Muscle of leg (tissue), 16 donors: ENCODE data around the gene RND1. TPM values are rescaled to one million over a fixed set of nuclear protein-coding genes. Genes with fewer than 3 reads are reported as not detected.
"Not testable (repeated sequence)": the region's sequence is repeated elsewhere in the genome, so short reads cannot be mapped to it uniquely, and the experiment has no call there.

Experiments used
- DNase-seq: peaks from one replicate; pipeline ENCODE4 v3.0.0; 2013
- H3K27ac ChIP-seq: one replicate; pipeline ENCODE4 v1.5.1; 2013; ENCODE audit warnings: mild to moderate bottlenecking, low read length, control low read depth
- H3K27me3 ChIP-seq: one replicate; pipeline ENCODE4 v1.6.1; 2013; ENCODE audit warnings: low read length; ENCODE audit not compliant: control insufficient read depth, insufficient read depth
- H3K36me3 ChIP-seq: one replicate; pipeline ENCODE4 v1.6.1; 2013; ENCODE audit warnings: low read length; ENCODE audit not compliant: control insufficient read depth, insufficient read depth
- H3K4me1 ChIP-seq: one replicate; pipeline ENCODE4 v1.6.1; 2013; ENCODE audit warnings: low read length; ENCODE audit not compliant: control insufficient read depth, insufficient read depth
- H3K4me3 ChIP-seq: one replicate; pipeline ENCODE4 v1.5.1; 2013; ENCODE audit warnings: low read length, control low read depth
- H3K9me3 ChIP-seq: replicated peaks from 2 replicates; pipeline ENCODE4 v1.6.1; 2013; ENCODE audit warnings: low read depth, low read length; ENCODE audit not compliant: control insufficient read depth
- WGBS: methylation state at CpG from one replicate; pipeline ENCODE4 v1.1.5; 2013; ENCODE audit warnings: missing lambda C conversion rate; ENCODE audit not compliant: insufficient coverage; 5-methylcytosine and 5-hydroxymethylcytosine counted together
- long read RNA-seq, 11 donors: transcript quantifications; one replicate each; lab custom pipeline, GENCODE V29; 2026
- polyA plus RNA-seq, 8 donors: library from polyadenylated mRNA; unstranded; fragments of 120-200 nt; gene quantifications; one replicate each; pipeline versions ENCODE4 v1.2.1 to v1.2.3, GENCODE V29; 2013; ENCODE audit warnings: inconsistent platforms in 1 of 8, low replicate concordance in 1 of 8; ENCODE audit not compliant: insufficient read length in 8 of 8, insufficient read depth in 1 of 8
- total RNA-seq: library from RNA; stranded (reverse); fragments of 120-200 nt; gene quantifications from one replicate; pipeline ENCODE4 v1.2.4, GENCODE V29; 2013

RND1 gene
- total RNA-seq (0.22 TPM), polyA plus RNA-seq (under 1 TPM; 0.23 to 0.74 (median 0.54) TPM)
- long read RNA-seq, donor 1, result 0 reads
- long read RNA-seq, donor 2, result 0 reads
- long read RNA-seq, donor 3, result 0 reads
- long read RNA-seq, donor 4, partial matches to known transcripts, result 0 of 2 reads
- long read RNA-seq, donor 4, other reads (novel, unspliced or antisense), result 0 of 2 reads
- long read RNA-seq, donor 5, result 0 reads
- long read RNA-seq, donor 6, result 0 reads
- long read RNA-seq, donor 7, result 0 reads
- long read RNA-seq, donor 8, partial matches to known transcripts, result 0 of 1 reads
- long read RNA-seq, donor 8, other reads (novel, unspliced or antisense), result 0 of 1 reads
- long read RNA-seq, donor 9, partial matches to known transcripts, result 0 of 2 reads
- long read RNA-seq, donor 9, other reads (novel, unspliced or antisense), result 0 of 2 reads
- long read RNA-seq, donor 10, result 0 reads
- long read RNA-seq, donor 11, partial matches to known transcripts, result 0 of 1 reads
- long read RNA-seq, donor 11, other reads (novel, unspliced or antisense), result 0 of 1 reads

DNA sequence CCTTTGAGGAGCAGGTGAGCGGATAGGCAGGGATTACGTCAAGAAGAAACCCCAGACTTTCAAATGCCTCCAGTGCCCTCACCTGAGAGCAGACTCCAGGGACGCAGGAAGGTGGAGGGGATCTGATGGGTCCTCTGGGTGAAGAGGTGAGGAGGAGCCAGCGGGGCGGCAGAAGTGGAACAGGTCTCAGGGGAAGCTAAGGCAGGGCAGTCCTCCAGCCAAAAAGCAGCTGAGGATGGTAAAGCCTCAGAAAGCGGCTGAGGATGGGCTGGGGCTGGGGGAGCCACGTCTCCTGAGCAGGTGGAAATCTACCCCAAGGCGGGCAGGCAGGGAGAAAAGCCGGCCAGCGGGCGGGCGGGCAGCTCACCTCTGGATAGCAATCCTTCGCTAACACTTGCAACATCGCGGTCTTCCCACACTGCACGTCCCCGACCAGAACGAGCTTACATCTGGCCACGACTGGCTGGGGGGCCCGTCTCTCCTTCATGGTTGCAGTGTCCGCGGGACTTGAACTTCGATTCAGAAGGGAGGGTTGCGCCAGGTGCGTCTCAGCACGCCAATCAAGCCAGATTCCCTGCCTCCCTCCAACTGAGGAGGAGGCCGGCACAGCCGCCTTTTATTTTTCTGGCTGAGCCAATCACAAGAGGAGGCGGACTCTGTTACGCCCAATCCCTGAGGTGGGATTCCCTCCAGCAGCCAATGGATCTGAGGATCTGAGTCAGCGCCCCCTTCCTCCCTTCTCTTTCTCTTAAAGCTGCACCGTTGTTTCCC lies at the start of gene RND1:
TSS of gene RND1 (minus strand) at position 590 of the 771 bp plus-strand sequence. CDS start at position 487, 103 bp downstream.
- Histone ChIP-seq H3K27ac (no peak within 1 kb of the TSS), H3K27me3 (peaks cover 30% of the 10 kb centered on the region), H3K4me3 (peak within 1 kb of the TSS; percentile 59), H3K4me1 (peaks cover 8% of the 10 kb centered on the region), H3K36me3 (no peaks in the 10 kb centered on the region), H3K9me3 (no peaks in the 10 kb centered on the region)
- peak; percentile 98 for DNase-seq
- under 1% methylated on average over 26 of the region's 32 CpGs for WGBS

DNA sequence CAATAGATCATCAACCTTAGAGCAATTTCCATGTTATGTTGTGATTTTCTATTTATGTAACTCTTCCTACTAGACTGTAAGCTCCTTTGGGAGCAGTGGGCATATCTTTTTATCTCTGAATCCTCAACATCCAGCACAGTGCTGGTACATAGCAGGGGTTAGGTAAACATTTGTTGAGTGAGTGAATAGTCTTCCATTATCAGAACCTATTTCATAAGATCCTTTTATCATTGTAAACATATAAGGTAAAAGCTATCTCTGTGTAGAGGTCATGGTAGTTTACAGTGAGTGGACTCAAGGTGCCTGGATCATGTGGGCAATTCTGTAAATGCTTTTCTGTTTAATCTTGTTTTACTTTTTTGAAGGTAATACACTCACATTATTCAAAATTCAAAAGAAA lies 44.5 kb upstream of the RND1 start:
- Histone ChIP-seq H3K27me3 (no peaks in the 10 kb centered on the region), H3K27ac (no peak overlapping the region), H3K4me3 (no peak overlapping the region), H3K9me3 (no peaks in the 10 kb centered on the region), H3K4me1 (no peaks in the 10 kb centered on the region), H3K36me3 (no peaks in the 10 kb centered on the region)
- no peak for DNase-seq

DNA sequence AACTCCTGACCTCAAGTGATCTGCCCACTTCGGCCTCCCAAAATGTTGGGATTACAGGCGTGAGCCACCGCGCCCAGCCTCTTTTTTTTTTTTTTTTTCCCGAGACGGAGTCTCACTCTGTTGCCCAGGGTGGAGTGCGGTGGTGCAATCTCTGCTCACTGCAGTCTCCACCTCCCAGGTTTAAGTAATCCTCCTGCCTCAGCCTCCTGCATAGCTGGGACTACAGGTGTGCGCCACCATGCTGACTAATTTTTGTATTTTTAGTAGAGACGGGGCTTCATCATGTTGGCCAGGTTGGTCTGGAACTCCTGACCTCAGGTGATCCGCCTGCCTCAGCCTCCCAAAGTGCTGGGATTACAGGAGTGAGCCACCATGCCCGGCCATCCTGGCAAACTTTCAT lies 44.0 kb upstream of the RND1 start:
- H3K4me1 ChIP-seq, H3K9me3 ChIP-seq, H3K4me3 ChIP-seq, DNase-seq, H3K27ac ChIP-seq, H3K27me3 ChIP-seq, H3K36me3 ChIP-seq: not testable (repeated sequence)
- WGBS, result 95% methylated on average over 7 of the region's 11 CpGs

DNA sequence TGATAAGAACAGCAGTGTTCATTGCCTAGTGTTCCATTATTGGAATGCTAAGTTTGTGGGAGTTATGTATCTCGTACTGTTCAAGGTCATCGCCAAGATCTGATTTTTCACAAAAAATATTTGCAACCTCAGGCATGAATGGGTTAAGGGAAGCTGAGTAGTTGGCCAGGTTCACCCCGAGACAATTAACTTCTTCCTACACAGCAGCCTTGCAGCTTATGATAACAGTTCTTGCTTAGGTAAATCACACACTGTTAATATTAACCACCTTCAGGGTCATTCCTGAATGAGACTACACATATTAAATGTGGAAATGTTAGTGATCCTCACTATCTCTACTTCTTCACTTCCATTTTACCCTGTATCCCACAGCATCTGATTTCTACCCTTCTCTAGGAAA lies 41.6 kb upstream of the RND1 start:
- WGBS, result no CpG with 5 or more reads among the region's 3 CpGs
- no peak for DNase-seq
- H3K27me3 ChIP-seq, result no peaks in the 10 kb centered on the region
- H3K27ac ChIP-seq, result no peak overlapping the region
- no peaks in the 10 kb centered on the region for H3K9me3 ChIP-seq
- H3K4me1 ChIP-seq, result peaks cover 8% of the 10 kb centered on the region
- no peak overlapping the region for H3K4me3 ChIP-seq
- no peaks in the 10 kb centered on the region for H3K36me3 ChIP-seq

DNA sequence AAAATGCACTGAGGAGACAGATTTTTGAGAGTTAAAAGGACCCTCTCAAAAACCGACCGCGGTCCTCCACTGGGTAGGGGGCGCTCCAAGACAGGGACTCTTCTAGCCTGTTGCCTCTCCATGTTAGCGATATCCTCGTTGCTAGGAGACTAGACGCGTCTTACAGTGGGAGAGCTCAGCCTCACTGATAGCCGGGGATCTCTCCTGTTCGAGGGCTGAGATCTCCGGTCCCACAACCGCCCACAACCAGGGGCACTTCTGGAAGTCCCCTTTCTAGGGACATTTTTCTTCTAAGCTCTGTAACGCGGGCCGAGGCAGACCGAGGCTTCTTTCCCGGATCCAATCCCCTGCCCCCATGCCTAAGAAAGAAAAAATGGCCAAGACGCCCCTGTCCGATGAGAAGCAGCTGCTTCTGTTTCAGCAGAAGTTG lies 38.3 kb upstream of the RND1 start:
- DNase-seq, result peak; percentile 94
- Histone ChIP-seq H3K36me3 (no peaks in the 10 kb centered on the region), H3K4me1 (peaks cover 8% of the 10 kb centered on the region), H3K4me3 (peak overlapping the region; percentile 53), H3K27ac (no peak overlapping the region), H3K27me3 (no peaks in the 10 kb centered on the region), H3K9me3 (no peaks in the 10 kb centered on the region)
- under 1% methylated on average over 14 of the region's 19 CpGs for WGBS

DNA sequence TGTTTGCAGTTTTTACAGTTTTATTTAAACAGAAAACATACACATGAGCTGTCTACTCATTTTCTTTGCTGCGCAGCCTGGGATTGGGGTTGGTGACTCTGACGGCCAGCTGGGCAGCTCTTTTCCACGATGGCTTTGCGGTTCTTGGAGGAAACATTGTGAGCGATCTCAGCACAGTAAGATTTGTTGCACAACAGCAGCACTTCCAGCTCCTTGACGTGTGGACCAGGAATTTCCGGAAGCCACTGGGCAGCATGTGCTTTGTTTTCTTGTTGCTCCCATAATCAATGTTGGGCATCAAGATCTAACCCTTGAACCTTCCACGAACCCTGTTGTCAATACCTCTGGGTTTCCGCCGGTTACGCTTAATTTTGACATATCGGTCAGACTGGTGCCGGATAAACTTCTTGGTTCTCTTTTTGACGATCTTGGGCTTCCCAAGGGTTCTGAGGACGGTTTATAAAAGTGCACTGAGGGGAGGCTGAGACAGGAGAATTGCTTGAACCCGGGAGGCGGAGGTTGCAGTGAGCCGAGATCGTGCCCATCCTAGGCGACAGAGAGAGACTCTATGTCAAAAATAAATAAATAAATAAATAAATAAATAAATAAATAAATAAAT lies 37.8 kb upstream of the RND1 start:
- Histone ChIP-seq H3K4me3 (no peak overlapping the region), H3K27ac (no peak overlapping the region), H3K4me1 (peaks cover 8% of the 10 kb centered on the region), H3K27me3 (no peaks in the 10 kb centered on the region), H3K36me3 (no peaks in the 10 kb centered on the region), H3K9me3 (no peaks in the 10 kb centered on the region)
- peak; percentile 25 for DNase-seq
- WGBS, result 78% methylated on average over 14 of the region's 20 CpGs

DNA sequence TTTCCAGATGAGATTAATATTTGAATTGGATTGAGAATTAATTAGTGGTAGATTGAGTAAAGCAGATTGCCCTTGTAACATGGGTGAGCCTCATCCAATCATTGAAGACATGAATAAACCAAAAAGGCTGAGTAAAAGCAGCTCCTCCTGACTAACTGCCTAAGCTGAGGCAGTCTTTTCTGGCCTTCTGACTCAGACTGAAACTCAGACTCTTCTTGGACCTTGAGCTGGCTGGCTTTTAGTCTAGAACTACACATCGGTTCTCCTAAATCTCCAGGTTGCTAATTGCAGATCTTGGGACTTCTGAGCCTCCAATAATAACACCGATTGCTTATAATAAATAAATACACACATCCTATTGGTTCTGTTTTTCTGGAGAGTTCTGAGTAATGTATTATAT lies 35.6 kb upstream of the RND1 start:
- Histone ChIP-seq H3K36me3 (no peaks in the 10 kb centered on the region), H3K4me3 (no peak overlapping the region), H3K4me1 (peaks cover 8% of the 10 kb centered on the region), H3K27ac (no peak overlapping the region), H3K9me3 (no peaks in the 10 kb centered on the region), H3K27me3 (no peaks in the 10 kb centered on the region)
- WGBS, result 80% methylated on average over 1 of the region's 2 CpGs
- DNase-seq, result no peak

DNA sequence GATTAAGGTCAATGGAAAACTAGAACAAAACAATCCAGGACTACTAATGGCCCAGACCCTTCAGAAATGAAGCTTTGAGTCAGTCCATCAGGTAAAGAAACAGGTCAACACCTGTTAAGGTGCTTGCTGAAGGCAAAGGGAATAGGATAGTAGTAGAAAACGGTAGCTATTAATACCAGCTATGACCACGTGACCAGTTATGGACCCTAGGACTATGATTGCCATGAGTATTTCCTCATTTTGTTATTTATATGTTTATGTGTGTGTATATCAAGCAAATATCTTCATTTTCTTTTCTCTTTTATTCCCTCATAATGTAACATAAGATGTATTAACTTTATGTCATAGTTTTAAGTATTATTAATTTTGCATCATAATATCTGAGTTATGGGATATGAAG lies 34.0 kb upstream of the RND1 start:
- Histone ChIP-seq H3K4me3 (no peak overlapping the region), H3K9me3 (no peaks in the 10 kb centered on the region), H3K4me1 (peaks cover 7% of the 10 kb centered on the region), H3K36me3 (no peaks in the 10 kb centered on the region), H3K27me3 (no peaks in the 10 kb centered on the region), H3K27ac (no peak overlapping the region)
- DNase-seq, result no peak
- no CpG with 5 or more reads among the region's 2 CpGs for WGBS

DNA sequence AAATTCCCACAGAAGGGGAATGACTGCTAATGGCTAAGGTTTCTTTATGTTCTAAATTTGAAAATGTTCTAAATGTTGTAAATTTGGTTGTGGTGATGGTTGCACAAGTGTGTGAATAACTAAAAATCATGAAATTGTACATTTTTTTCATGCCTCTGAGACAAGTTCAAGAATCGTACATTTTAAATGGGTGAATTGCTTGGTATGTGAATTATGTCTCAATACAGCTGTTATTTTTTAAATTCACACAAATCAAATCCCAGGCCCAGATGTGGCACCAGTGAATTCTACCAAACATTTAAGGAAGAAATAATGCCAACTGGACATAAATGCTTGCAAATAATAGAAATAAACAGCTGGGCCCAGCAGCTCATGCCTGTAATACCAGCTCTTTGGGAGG lies 28.6 kb upstream of the RND1 start:
- Histone ChIP-seq H3K4me1 (peaks cover 10% of the 10 kb centered on the region), H3K36me3 (no peaks in the 10 kb centered on the region), H3K4me3 (no peak overlapping the region), H3K27ac (no peak overlapping the region), H3K27me3 (peaks cover 8% of the 10 kb centered on the region), H3K9me3 (no peaks in the 10 kb centered on the region)
- WGBS, result no CpG with 5 or more reads among the region's 1 CpG
- no peak for DNase-seq
